GM04504 (cell line): ENCODE measurements around the gene CENPL.
"Not testable (repeated sequence)": the region's sequence is repeated elsewhere in the genome, so short reads cannot be mapped to it uniquely, and the experiment has no call there.

ENCODE experiments used
- DNase-seq: peaks from one replicate; pipeline ENCODE4 v3.0.0-alpha.2; 2012; ENCODE audit warnings: low read depth

The CENPL gene

GRCh38 chr1:173857363-173857917 is 32.8 kb upstream of the CENPL start:
- DNase-seq = no peak

- no peak for DNase-seq
Measured at GRCh38 chr1:173856903-173857302, 32.2 kb upstream of the CENPL start.

GRCh38 chr1:173856014-173856413 is 31.3 kb upstream of the CENPL start:
- no peak for DNase-seq

- DNase-seq = no peak
Measured at GRCh38 chr1:173853074-173853473, 28.4 kb upstream of the CENPL start.

GRCh38 chr1:173852105-173852504 is 27.4 kb upstream of the CENPL start:
- DNase-seq = no peak

GRCh38 chr1:173832748-173833147 is 8.1 kb upstream of the CENPL start:
- no peak for DNase-seq

- no peak for DNase-seq
Measured at GRCh38 chr1:173827611-173828010, 2.9 kb upstream of the CENPL start.

- DNase-seq = no peak
Measured at GRCh38 chr1:173823781-173824314, 835 bp downstream of the CENPL start.

- DNase-seq = no peak
Measured at GRCh38 chr1:173821680-173822079, 3.0 kb downstream of the CENPL start.

GRCh38 chr1:173818459-173818858 is 6.2 kb downstream of the CENPL start:
- DNase-seq = no peak

- DNase-seq = not testable (repeated sequence)
Measured at GRCh38 chr1:173813654-173814053, 11.0 kb downstream of the CENPL start.

- no peak for DNase-seq
Measured at GRCh38 chr1:173802961-173803360, 21.7 kb downstream of the CENPL start.

- DNase-seq = not testable (repeated sequence)
Measured at GRCh38 chr1:173799995-173800394, 24.7 kb downstream of the CENPL start.

- no peak for DNase-seq
Measured at GRCh38 chr1:173798078-173798477, 26.6 kb downstream of the CENPL start.

- DNase-seq = no peak
Measured at GRCh38 chr1:173789841-173790240, 34.8 kb downstream of the CENPL start.

- no peak for DNase-seq
Measured at GRCh38 chr1:173784997-173785396, 39.7 kb downstream of the CENPL start.

GRCh38 chr1:173779936-173780335 is 44.7 kb downstream of the CENPL start:
- DNase-seq = no peak

- DNase-seq = no peak
Measured at GRCh38 chr1:173775578-173776226, 49.0 kb downstream of the CENPL start.

GRCh38 chr1:173771560-173771959 is 53.1 kb downstream of the CENPL start:
- DNase-seq = no peak

- not testable (repeated sequence) for DNase-seq
Measured at GRCh38 chr1:173770330-173770729, 54.4 kb downstream of the CENPL start.

GRCh38 chr1:173768827-173769226 is 55.9 kb downstream of the CENPL start:
- DNase-seq = no peak

- DNase-seq = no peak
Measured at GRCh38 chr1:173768206-173768605, 56.5 kb downstream of the CENPL start.

GRCh38 chr1:173764331-173764730 is 60.4 kb downstream of the CENPL start:
- DNase-seq = not testable (repeated sequence)

- DNase-seq = no peak
Measured at GRCh38 chr1:173758980-173759379, 65.7 kb downstream of the CENPL start.
